Measurements from ENCODE around the gene RALB. TPM values are rescaled to one million over a fixed set of nuclear protein-coding genes. Genes with fewer than 3 reads are reported as not detected.
"Not testable (repeated sequence)": the region's sequence is repeated elsewhere in the genome, so short reads cannot be mapped to it uniquely, and the experiment has no call there.

Gene RALB
- polyA plus RNA-seq, 2 of the 4 experiments (the other 2 are of a cell fraction), result 72.9 to 76.5 TPM

GRCh38 chr2:120319686-120320317, 67.2 kb downstream of the RALB start:
- no peak overlapping the region for H3K4me3 ChIP-seq
- no peak for FAIRE-seq
- no peaks in the 10 kb centered on the region for H3K9me3 ChIP-seq
- no peak for DNase-seq (ENCODE audit: low read depth in 1 of 2, low spot score in 1 of 2)
- no peak for TF ChIP-seq NPAS2 (CRISPR knock-in tag; IDR thresholded peaks at IDR 0.05; ENCODE audit: borderline replicate concordance)
- no peak for TF ChIP-seq GATA3 (IDR thresholded peaks at IDR 0.05; ENCODE audit: borderline replicate concordance)
- TF ChIP-seq, protein P1, sequence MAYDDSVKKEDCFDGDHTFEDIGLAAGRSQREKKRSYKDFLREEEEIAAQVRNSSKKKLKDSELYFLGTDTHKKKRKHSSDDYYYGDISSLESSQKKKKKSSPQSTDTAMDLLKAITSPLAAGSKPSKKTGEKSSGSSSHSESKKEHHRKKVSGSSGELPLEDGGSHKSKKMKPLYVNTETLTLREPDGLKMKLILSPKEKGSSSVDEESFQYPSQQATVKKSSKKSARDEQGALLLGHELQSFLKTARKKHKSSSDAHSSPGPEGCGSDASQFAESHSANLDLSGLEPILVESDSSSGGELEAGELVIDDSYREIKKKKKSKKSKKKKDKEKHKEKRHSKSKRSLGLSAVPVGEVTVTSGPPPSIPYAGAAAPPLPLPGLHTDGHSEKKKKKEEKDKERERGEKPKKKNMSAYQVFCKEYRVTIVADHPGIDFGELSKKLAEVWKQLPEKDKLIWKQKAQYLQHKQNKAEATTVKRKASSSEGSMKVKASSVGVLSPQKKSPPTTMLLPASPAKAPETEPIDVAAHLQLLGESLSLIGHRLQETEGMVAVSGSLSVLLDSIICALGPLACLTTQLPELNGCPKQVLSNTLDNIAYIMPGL (CRISPR knock-in tag; IDR thresholded peaks at IDR 0.05; ENCODE audit: borderline replicate concordance), result no peak
- no peak for TF ChIP-seq KDM5A (IDR thresholded peaks at IDR 0.05)
- no peak for TF ChIP-seq POLR2A (IDR thresholded peaks at IDR 0.05; ENCODE audit: low read length)
- no peak for TF ChIP-seq FOSB (CRISPR knock-in tag; IDR thresholded peaks at IDR 0.05)
- TF ChIP-seq, protein P2, sequence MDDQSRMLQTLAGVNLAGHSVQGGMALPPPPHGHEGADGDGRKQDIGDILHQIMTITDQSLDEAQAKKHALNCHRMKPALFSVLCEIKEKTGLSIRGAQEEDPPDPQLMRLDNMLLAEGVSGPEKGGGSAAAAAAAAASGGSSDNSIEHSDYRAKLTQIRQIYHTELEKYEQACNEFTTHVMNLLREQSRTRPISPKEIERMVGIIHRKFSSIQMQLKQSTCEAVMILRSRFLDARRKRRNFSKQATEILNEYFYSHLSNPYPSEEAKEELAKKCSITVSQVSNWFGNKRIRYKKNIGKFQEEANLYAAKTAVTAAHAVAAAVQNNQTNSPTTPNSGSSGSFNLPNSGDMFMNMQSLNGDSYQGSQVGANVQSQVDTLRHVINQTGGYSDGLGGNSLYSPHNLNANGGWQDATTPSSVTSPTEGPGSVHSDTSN (IDR thresholded peaks at IDR 0.05), result no peak
- no peak for TF ChIP-seq HOXB13 (CRISPR knock-in tag; IDR thresholded peaks at IDR 0.05; ENCODE audit: low read depth)
- TF ChIP-seq EHF (CRISPR knock-in tag; IDR thresholded peaks at IDR 0.05), result no peak
- no peak for TF ChIP-seq CBX2 (IDR thresholded peaks at IDR 0.05; ENCODE audit: borderline replicate concordance, low read depth)
- TF ChIP-seq CHD2 (IDR thresholded peaks at IDR 0.05; ENCODE audit: low read length, partially characterized antibody), result no peak
- no peak for TF ChIP-seq MAZ (IDR thresholded peaks at IDR 0.05; ENCODE audit: borderline replicate concordance, low read depth, low read length)
- TF ChIP-seq CBX8 (IDR thresholded peaks at IDR 0.05), result no peak
- POLR2A ChIA-PET, result no interaction called here
- H3K27ac ChIP-seq, result no peak overlapping the region
- ATAC-seq, result no peak
- no peaks in the 10 kb centered on the region for H3K4me1 ChIP-seq
- CTCF ChIA-PET, result interaction anchor here (1.1 kb wide), 1 partner anchor 56 kb away, joined by 3 read pairs; no protein-coding TSS in a partner anchor
- WGBS (ENCODE audit: missing lambda C conversion rate), result 78% methylated on average over 18 of the region's 18 CpGs
- no peak overlapping the region for H3K4me2 ChIP-seq

GRCh38 chr2:120320318-120320851, 67.7 kb downstream of the RALB start:
- Histone ChIP-seq H3K4me1 (no peaks in the 10 kb centered on the region), H3K4me2 (no peak overlapping the region), H3K9me3 (no peaks in the 10 kb centered on the region), H3K27ac (no peak overlapping the region), H3K4me3 (no peak overlapping the region)
- FAIRE-seq (no peak), DNase-seq (ENCODE audit: low read depth in 1 of 2, low spot score in 1 of 2) (no peak), ATAC-seq (no peak; a peak in 1 of 6 replicates)
- ChIA-PET POLR2A (no interaction called here), CTCF (interaction anchor here (1.0 to 1.1 kb wide), 2 partner anchors 56 to 358 kb away, joined by 3 read pairs; no protein-coding TSS in a partner anchor)
- TF ChIP-seq HOXA7 (CRISPR knock-in tag; IDR thresholded peaks at IDR 0.05) (no peak), NPAS2 (CRISPR knock-in tag; IDR thresholded peaks at IDR 0.05; ENCODE audit: borderline replicate concordance) (no peak)
- WGBS (ENCODE audit: missing lambda C conversion rate), result 71% methylated on average over 10 of the region's 10 CpGs

DNA sequence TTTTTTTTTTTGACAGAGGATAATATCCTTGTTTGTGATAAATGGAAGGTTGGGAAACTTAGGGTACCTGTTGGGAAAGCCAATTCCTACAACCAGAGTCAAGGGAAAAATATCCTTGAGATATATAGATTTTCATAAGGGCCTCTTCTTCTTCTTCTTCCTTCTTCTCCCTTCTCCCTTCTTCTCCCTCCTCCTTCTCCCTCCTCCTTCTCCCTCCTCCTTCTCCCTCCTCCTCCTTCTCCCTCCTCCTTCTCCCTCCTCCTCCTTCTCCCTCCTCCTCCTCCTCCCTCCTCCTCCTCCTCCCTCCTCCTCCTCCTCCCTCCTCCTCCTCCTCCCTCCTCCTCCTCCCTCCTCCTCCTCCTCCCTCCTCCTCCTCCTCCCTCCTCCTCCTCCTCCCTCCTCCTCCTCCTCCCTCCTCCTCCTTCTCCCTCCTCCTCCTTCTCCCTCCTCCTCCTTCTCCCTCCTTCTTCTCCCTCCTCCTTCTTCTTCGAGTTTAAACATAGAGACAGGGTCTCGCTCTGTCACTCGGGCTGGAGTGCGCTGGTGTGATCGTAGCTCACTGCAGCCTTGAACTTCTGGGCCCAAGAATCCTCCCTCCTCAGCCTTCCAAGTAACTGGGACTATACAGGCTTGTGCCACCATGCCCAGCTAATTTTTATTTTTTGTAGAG, 68.4 kb downstream of the RALB start:
- H3K4me1 ChIP-seq; FAIRE-seq; POLR2A ChIA-PET; H3K4me2 ChIP-seq; H3K9me3 ChIP-seq; H3K27ac ChIP-seq; H3K4me3 ChIP-seq; ATAC-seq; DNase-seq (ENCODE audit: low read depth in 1 of 2, low spot score in 1 of 2): not testable (repeated sequence)
- WGBS (ENCODE audit: missing lambda C conversion rate), result 83% methylated on average over 5 of the region's 5 CpGs
- CTCF ChIA-PET, result interaction anchor here (1.0 to 1.3 kb wide), 2 partner anchors 8 to 358 kb away, joined by 3 to 4 read pairs; no protein-coding TSS in a partner anchor

DNA sequence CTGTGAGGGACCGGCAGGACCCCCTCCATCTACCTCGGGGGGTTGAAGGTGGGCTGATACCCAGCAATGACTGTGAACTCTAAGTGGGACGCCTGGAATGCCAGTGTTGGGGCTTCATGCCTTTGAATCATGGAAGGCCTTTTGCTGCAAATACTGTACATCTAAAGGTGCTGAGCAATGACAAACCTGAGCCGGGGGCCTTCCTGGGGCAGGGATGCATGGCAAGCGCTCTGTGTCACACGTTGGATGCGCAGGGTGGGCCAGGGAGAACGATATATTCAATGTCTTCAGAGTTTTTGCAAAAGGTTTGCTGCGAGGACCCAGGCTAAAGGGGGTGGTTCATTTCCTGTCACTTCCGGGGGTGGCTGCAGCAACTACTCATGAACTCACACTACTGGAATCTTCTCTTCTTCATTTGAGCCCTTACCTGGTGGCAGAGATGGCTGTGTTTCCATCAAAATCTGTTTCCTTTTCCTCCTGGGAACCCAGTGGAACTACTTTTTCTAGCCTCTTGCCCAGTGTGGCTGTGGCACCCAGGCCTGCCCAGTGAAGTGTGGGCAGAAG, 69.2 kb downstream of the RALB start:
- TF ChIP-seq MAZ (IDR thresholded peaks at IDR 0.05; ENCODE audit: borderline replicate concordance, low read depth, low read length), result no peak
- no peak for TF ChIP-seq EHMT2 (IDR thresholded peaks at IDR 0.05; ENCODE audit: low read depth)
- no peak for TF ChIP-seq HOXB13 (CRISPR knock-in tag; IDR thresholded peaks at IDR 0.05; ENCODE audit: low read depth)
- TF ChIP-seq CEBPB (IDR thresholded peaks at IDR 0.05), result no peak
- TF ChIP-seq EP300 (IDR thresholded peaks at IDR 0.05), result no peak
- no peak for TF ChIP-seq CHD4 (IDR thresholded peaks at IDR 0.05; ENCODE audit: borderline replicate concordance)
- TF ChIP-seq EHF (CRISPR knock-in tag; IDR thresholded peaks at IDR 0.05), result no peak
- TF ChIP-seq, protein P1 (CRISPR knock-in tag; IDR thresholded peaks at IDR 0.05; ENCODE audit: borderline replicate concordance), result no peak
- TF ChIP-seq FOSB (CRISPR knock-in tag; IDR thresholded peaks at IDR 0.05), result no peak
- TF ChIP-seq ZC3H11A (IDR thresholded peaks at IDR 0.05), result no peak
- no peak for TF ChIP-seq SREBF2 (IDR thresholded peaks at IDR 0.05)
- no peak for TF ChIP-seq PHF8 (IDR thresholded peaks at IDR 0.05; ENCODE audit: borderline replicate concordance, low read depth)
- 71% methylated on average over 10 of the region's 10 CpGs for WGBS (ENCODE audit: missing lambda C conversion rate)
- POLR2A ChIA-PET, result no interaction called here
- H3K4me1 ChIP-seq, result no peaks in the 10 kb centered on the region
- no peak overlapping the region for H3K4me2 ChIP-seq
- H3K27ac ChIP-seq, result no peak overlapping the region
- FAIRE-seq, result no peak
- H3K4me3 ChIP-seq, result no peak overlapping the region
- H3K9me3 ChIP-seq, result no peaks in the 10 kb centered on the region
- DNase-seq (ENCODE audit: low read depth in 1 of 2, low spot score in 1 of 2), result no peak
- CTCF ChIA-PET, result interaction anchor here (1.3 kb wide), 1 partner anchor 9 kb away, joined by 4 read pairs; no protein-coding TSS in a partner anchor
- ATAC-seq, result no peak

All from A549 (cell line).